GM12872 (cell line): ENCODE data around the gene RRP1B.

Experiments used
- CTCF ChIP-seq: IDR thresholded peaks from 3 replicates; pipeline ENCODE4 v1.5.1; 2011; ENCODE audit warnings: low read depth, mild to moderate bottlenecking, low read length, moderate library complexity; ENCODE audit not compliant: insufficient read depth

RRP1B gene

GRCh38 chr21:43684424-43684823 is 25.1 kb downstream of the RRP1B start:
- no peak for TF ChIP-seq CTCF

GRCh38 chr21:43686811-43687565 is 27.6 kb downstream of the RRP1B start:
- TF ChIP-seq CTCF, result no peak

- no peak for TF ChIP-seq CTCF
Observed at GRCh38 chr21:43687566-43688399, 28.4 kb downstream of the RRP1B start.

GRCh38 chr21:43688906-43689305 is 29.5 kb downstream of the RRP1B start:
- TF ChIP-seq CTCF, result no peak

GRCh38 chr21:43689556-43690337 is 30.4 kb downstream of the RRP1B start:
- TF ChIP-seq CTCF, result no peak

- no peak for TF ChIP-seq CTCF
Observed at GRCh38 chr21:43690346-43690745, 31.0 kb downstream of the RRP1B start.
